ENCODE results near the gene GLRA3.

Gene GLRA3

GRCh38 chr4:174595141-174595929 lies 233.7 kb downstream of the GLRA3 start:
- no peak for DNase-seq (ENCODE audit: low read depth in 3 of 3)

DNA sequence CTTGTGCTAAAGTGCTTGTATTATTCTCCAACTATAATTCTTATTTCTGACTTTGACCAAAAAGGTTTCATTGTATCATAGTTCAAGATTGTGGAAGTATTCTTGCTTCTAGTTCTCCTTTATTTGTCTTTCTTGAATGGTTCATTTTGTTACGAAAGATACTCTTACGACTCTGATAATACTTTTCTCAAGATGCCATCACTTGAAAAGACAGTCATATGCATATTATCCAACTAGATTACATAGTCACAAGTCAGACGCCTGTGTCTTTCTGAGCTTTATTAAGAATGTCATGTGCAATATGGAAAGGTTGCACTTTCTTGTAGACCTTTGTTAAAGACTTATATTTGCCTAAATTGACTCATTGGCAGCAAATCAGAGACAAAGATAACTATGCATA lies 235.3 kb downstream of the GLRA3 start:
- no peak for DNase-seq (ENCODE audit: low read depth in 3 of 3)

DNA sequence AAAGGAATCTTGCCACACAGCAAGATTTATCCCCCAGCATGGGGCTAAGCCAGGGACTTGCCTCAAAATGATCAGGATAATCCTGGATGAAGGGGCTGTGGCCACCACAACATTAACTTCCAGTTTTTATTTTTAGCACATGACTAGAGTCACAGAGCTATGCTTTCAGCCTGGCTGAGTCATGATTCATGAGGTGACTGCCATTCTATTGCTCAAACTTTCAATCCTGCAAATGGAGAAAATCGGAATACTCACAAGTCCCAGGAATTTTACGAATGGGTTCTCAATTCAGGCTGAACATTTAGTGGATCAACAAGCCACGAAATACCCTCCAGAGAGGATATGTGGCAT lies 236.1 kb downstream of the GLRA3 start:
- DNase-seq (ENCODE audit: low read depth in 3 of 3) = no peak

GRCh38 chr4:174592256-174592984 lies 236.6 kb downstream of the GLRA3 start:
- DNase-seq (ENCODE audit: low read depth in 3 of 3) = no peak

DNA sequence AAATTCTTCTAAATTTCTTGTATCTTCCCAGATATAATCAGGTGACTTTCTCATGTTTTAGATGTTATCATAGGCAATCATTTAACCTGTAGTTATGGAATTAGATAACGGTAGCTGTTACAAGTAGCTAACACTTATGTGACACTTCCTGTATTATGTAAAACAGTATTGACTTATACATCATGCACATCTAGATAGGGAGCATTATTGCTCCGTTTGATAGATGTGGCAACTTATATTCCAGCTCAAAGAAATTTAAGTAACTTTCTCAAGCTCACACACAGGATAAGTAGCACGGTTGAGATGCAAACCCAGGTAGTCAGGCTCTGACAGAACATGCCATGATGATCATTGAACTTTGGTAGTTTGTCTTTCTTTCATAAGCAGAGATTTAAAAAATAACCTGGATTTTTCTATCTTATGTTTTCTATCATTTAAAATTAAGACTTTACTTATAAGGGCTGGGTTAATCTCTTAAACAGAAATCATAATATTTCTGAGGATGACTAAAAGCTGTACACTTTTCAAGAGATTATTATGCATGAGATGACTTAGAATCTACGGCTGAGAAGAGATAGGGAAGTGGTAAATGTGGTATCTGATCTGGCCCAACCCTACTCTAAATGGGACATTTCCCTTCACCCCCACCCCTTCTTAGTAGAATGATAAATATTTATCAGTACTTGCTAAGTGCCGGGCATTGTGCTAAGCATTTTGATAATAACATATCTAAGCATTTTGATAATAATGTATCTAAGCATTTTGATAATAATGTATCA lies 237.6 kb downstream of the GLRA3 start:
- no peak for DNase-seq (ENCODE audit: low read depth in 3 of 3)

- no peak for DNase-seq (ENCODE audit: low read depth in 3 of 3)
These were observed 238.7 kb downstream of the GLRA3 start for GRCh38 chr4:174590336-174590735.
